Activated gamma-delta T cell (primary cell): ENCODE data around the gene RIPK1.
A peak's percentile ranks its signal among the peaks of the same experiment; 100 is the strongest.

Experiments
- DNase-seq: peaks from one replicate; lab custom pipeline; 2025; lab: John Stamatoyannopoulos, UW

Gene RIPK1

DNA sequence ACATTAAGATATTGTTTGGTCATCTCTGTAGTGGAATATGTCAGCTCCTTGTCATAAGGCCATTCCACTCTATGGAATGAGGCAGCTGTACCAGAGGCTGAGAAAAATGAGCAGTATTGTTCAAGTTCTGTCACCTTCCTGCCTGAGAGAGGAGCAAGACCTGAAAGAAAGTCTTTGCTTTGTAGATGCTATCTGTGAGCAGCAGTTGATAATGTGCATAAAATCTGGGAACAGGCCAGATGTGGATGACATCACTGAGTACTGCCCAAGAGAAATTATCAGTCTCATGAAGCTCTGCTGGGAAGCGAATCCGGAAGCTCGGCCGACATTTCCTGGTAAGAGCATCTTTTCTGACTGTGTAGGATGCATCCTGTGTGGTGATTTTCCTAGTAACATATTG lies 16.8 kb downstream of the RIPK1 start:
- DNase-seq = no peak

DNA sequence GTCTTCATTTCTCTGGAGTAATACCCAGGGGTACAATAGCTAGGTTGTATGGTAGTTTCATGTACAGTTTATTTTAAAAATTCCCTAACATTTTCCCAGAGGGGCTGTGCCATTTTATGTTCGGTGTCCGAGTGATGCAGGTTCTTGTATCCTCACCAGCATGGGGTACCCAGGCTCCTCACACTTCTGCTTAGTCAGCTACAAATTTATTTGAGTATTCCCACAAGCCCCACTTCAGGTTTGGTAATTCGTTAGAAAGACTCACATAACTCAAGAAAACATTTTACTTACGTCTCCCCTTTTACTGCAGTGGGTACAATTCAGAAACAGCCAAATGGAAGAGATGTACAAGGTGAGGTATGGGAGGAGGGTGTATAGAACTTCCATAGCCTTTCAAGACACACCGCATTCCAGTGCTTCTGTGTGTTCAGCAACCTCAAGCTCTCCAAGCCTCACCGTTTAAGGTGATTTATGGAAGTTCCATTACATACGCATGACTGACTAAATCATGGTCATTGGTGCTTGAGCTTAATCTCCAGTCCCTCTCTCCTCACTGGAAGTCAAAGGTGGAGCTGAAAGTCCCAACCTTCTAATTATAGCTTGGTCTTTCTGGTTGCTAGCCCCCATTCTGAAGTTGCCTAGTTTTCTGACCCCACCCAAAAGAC lies 18.1 kb downstream of the RIPK1 start:
- DNase-seq = no peak

DNA sequence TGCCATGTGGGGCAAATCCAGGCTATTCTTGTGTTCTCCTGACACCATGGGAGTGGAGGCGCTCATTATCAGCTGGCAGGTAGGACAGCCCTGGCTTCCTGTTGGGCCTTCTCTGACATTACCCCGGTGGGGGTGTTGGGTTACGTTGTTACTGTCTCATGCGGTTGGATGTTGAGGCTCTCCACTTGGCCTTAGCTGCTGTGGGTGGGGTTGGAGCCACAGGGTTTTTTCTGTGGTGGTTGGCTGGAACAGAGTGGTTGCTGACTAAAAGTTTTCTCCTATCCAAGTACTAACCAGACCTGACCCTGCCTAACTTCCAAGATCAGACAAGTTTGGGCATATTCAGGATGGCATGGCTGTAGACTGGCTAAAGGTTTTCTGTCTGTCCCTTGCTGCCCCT lies 20.2 kb downstream of the RIPK1 start:
- no peak for DNase-seq

DNA sequence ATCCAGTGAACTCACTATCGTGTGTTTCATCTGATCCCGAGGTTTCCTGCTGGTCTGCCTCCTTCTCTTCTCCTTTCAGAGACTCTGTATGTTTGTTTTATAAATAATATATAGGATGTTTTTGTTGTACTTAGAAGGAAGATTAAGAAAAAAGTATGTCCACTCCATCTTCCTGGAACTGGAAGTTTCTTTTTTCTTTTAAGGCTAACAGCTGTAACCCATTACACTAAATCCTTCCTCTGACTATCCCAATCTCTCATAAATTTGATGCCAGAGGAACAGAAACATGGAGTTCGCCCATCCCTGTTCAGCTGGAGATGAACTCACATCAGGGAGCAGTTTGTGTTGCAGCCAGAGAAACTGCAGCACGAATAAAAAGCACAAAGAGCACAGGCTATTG lies 20.7 kb downstream of the RIPK1 start:
- no peak for DNase-seq

- DNase-seq = no peak
Measured at GRCh38 chr6:3090013-3090412, 21.7 kb downstream of the RIPK1 start.

DNA sequence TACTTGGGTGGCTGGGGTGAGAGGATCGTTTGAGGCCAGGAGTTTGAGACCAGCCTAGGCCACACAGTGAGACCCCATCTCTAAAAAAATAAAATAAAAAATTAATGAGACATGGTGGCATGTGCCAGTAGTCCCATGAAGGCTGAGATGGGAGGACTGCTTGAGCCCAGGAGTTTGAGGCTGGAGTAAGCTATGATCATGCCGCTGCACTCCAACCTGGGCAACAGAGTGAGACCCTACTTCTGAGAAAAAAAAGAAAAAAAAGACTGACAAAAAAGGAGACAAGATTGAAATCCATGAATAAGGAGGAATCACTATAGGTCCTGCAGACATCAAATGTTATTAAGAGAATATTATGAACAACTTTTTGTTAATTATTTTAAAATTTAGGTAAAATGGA lies 26.5 kb downstream of the RIPK1 start:
- no peak for DNase-seq

DNA sequence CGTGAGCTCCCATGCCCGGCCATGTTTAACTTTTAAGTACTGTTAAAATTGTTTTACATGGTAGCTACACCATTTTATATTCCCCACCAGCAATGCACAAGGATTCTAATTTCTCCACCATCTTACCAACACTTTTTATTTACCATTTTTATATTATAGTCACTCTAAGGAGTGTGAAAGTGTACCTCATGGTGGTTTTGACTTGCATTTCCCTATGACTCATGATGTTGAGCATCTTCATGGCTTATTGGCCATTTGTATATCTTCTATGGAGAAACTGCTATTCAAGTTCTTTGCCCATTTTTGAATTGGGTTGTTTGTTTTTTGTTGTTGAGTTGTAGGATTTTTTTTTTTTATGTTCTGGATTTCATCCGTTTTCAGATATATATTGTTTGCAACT lies 34.6 kb downstream of the RIPK1 start:
- DNase-seq = no peak

GRCh38 chr6:3108746-3109414 lies 40.6 kb downstream of the RIPK1 start:
- DNase-seq = no peak

DNA sequence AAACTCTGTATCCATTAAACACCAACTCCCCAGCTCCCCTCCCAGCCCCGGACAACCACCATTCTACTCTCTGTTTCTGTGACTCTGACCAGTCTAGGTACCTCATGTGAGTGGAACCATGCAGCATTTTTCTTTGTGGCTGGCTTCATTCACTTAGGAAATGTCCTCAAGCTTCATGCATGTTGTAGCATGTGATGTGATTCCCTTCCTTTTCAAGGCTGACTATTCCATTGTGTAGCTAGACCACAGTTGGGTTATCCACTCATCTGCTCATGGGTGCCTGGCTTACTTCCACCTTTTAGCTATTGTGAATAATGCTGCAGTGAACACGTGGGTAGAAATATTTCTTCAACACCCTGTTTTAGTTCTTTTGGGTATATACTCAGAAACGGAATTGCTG lies 41.5 kb downstream of the RIPK1 start:
- no peak for DNase-seq

DNA sequence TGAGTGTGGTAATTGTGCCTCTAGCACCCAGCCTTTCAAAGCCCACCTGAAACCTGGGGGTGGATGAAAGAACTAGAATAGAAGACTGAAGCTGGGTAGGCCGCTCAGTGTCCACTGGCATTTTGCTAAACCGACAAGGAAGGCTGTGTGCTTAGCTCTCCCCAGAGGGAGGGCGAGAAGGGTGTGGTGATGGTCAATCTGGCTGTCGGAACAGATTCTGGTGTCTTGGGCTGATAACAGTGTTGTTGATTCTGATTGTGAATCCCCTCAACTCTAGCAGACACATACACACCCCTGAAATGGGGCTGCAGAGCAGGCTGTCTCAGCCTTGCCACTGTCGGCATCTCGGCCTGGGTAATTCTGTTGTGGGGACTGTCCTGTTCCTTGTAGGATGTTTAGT lies 46.1 kb downstream of the RIPK1 start:
- DNase-seq = no peak

GRCh38 chr6:3117912-3118352 lies 49.6 kb downstream of the RIPK1 start:
- no peak for DNase-seq

- peak; percentile 98 for DNase-seq
Measured at GRCh38 chr6:3118353-3119039, 50.2 kb downstream of the RIPK1 start, which contains the start of gene BPHL. BPHL (plus strand) TSS chr6:3118711; CDS start chr6:3118741, 30 bp downstream.

DNA sequence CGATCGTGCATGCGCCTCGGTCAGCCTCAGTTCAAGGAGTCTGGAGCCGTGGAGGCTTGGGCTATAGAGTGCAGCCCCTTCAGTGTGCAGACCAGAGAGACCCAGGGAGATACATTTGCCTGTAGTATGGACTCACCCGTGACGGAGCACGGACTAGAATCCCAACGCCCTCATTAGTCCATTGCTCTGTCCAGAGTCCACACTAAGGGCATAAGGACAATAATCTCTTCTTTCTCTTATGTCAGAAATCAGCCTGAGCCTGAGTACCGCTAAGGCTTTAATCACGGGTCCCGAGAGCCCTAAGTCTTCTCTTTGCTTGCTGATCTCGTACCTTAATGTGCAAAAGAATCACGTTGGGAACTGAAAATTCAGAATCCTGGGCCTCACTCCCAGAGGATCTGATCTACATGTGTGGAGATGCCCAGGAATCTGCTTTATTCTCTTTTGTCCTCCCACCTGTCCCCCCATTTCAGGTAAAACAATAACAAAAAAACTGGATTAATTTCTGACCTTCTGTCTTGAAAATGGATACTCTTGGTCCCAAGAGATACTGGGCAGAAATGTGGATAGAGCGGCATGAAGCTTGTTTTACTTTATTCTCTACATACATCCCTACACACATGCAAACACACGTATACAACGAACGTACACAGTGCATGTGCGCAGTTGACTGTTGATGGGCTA lies 50.9 kb downstream of the RIPK1 start:
- no peak for DNase-seq

DNA sequence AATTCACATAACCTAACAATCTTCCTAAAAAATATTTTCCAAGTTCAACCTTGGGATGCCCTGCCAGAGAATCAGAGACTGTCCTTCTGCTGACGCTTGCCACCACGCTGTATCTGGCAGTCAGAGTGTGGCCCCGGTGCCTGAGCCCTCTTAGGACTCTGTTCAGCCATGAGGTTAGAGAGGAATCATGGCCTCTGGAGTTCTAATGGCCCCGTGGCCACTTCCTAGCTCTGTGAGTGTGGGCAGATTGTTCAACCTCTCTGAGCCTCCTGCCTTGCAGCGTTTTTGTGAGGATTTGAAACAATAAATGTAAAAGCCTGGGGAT lies 52.4 kb downstream of the RIPK1 start:
- no peak for DNase-seq

- DNase-seq = no peak
Measured at GRCh38 chr6:3122823-3123182, 54.5 kb downstream of the RIPK1 start.

DNA sequence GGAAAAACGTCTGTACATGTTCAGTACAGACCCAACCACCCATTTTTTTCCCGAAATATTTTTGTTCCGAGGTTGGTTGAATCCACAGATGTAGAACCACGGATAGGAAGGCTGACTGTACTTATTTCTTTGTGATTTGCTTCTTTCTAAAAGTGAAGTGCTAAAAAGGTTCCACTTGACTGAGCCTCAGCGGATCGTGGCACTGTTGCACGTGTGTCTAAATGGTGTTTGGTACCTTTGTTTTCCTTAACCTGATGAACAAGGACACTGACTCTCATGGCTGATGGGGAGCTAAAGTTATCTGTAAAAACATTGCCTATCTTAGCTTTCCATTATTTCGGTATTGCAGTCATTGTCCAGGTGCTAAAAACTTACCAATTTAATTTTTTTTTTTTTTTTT lies 56.4 kb downstream of the RIPK1 start:
- DNase-seq = no peak

GRCh38 chr6:3125815-3126214 lies 57.5 kb downstream of the RIPK1 start:
- DNase-seq = no peak

- DNase-seq = no peak
Measured at GRCh38 chr6:3128356-3129108, 60.2 kb downstream of the RIPK1 start.

DNA sequence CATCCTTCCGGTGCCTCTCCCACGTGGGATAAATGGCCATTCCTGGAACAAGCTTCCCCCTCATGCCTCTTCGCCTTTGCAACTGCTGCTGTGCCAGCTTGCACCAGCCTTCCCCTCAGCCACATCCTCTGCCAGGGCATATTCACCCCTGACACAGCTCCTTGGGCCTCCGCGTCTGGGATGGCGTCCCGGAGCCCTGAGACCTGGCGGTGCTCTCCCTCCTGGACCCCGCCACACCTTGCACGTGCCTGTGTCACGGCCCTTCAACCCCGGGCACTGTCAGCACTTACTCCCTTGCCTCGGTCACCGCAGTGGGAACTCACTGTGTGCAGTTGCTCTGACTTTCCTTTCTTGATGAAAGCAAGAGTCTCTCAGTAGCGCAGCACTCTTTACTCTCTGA lies 63.4 kb downstream of the RIPK1 start:
- DNase-seq = no peak

DNA sequence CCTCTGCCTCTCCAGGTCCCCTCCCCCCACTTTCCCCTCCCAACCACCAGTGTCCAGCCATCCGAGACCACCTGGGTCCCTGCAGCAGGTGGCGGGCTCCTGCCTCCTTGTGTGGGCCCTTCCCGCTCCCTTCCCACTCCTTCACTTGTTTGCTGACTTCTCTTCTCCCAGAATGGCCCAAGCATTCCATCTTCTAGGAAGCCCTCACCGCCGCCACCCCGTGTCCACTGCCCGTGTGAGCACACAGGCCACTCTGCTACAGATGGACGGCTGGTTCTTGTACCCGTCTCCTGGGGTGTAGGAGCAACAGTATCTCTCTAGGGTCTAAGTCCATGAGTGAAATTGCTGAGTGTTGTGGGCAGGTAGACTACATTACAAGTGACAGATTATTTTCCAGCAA lies 65.2 kb downstream of the RIPK1 start:
- DNase-seq = no peak

DNA sequence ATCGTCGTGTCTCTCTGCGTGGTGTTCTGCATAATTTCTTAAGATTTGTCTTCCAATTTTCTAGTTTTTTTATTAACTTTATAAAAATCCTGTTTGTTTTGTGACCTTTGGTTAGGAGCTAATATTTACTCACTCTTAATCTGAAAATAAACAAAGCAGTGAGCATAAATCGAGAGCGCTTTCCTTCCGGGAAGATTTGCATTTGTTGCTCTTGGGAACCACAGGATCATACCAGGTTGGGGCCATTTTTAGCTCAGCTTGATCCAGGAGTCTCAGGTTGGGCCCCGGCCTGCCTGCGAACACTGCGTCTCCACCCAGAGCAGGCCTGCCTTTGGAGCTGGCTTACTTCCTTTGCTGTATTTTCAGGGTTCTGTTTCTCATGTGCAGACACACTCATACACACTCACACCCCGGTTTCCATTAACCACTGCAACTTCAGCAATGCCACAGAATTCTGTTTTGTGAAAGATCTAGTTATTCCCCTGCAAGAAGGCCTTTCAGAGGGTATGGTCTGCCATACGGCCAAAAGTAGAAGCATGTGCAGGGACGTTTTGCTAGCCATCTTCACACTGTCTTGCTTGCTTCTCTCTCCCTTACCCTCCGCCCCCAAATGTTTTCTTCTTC lies 67.5 kb downstream of the RIPK1 start:
- no peak for DNase-seq
